Measurements from ENCODE around the gene FUT6. TPM values are rescaled to one million over a fixed set of nuclear protein-coding genes. Genes with fewer than 3 reads are reported as not detected.
"Not testable (repeated sequence)": the region's sequence is repeated elsewhere in the genome, so short reads cannot be mapped to it uniquely, and the experiment has no call there.

FUT6 gene, protein sequence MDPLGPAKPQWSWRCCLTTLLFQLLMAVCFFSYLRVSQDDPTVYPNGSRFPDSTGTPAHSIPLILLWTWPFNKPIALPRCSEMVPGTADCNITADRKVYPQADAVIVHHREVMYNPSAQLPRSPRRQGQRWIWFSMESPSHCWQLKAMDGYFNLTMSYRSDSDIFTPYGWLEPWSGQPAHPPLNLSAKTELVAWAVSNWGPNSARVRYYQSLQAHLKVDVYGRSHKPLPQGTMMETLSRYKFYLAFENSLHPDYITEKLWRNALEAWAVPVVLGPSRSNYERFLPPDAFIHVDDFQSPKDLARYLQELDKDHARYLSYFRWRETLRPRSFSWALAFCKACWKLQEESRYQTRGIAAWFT
- 1 to 10 TPM in 1 of 4 donors, under 1 TPM in 1, not detected in 2; 0.25 to 1.4 TPM for total RNA-seq

DNA sequence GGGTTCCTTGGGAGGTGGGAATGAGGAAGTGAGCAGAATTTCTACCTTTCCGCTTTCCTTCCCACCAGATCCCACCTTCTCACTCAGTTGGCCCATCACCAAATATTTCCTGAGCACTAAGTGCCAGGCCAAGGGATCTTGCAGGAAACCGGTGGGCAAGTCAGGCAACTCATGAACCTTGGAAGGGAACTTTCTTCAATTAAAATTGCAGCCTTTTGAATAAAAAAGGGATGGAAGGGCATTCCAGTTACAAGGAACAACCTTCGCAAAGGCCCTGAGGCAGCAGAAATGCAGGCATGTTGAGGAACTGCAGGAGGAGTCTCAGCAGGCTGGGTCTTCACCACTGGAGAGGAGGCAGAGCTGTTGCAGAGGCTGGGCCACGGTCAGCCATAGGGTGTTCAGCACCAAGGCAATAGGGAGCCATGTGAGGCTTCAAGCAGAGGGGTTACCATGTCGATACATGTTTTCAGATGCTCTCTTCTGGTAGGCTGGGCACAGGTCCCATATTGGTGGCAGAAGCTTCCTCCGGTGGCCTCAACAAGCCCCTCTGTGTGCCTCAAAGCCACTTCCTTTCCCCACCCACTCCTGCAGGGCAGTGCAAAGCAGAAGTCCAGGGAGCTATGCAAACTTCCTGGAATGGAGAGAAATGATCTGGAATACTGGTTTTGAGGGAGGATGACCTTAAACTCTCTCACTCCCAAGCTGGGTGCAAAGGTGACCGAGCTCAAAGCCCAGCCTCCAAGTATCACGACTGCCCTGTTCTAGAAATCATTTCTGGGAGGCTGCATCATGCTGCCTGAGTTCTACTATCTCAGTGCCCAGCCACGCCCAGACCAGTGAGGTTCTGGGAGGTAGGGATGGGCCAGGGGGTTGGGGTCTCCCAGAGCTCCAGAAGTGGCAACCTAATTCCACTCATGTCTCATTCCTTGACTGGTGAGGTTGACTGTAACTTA lies at the start of gene FUT6:
Gene FUT6 (minus strand): TSS at position 638 of the 953 bp plus-strand sequence. CDS start 7,135 bp downstream, outside the sequence.
- no peak for TF ChIP-seq POLR2AphosphoS5 (IDR thresholded peaks at IDR 0.05)
- TF ChIP-seq CTCF (IDR thresholded peaks at IDR 0.05): no peak
- no peak for TF ChIP-seq EP300 (IDR thresholded peaks at IDR 0.05)
- TF ChIP-seq POLR2A (IDR thresholded peaks at IDR 0.05): no peak
- H3K4me3 ChIP-seq: no peak within 1 kb of the TSS
- no peaks in the 10 kb centered on the region for H3K36me3 ChIP-seq
- no peaks in the 10 kb centered on the region for H3K4me1 ChIP-seq
- DNase-seq (ENCODE audit: low spot score in 2 of 2): no peak
- H3K27ac ChIP-seq: no peak within 1 kb of the TSS
- WGBS: 85% methylated on average over 8 of the region's 9 CpGs
- no peaks in the 10 kb centered on the region for H3K27me3 ChIP-seq
- H3K9me3 ChIP-seq: no peaks in the 10 kb centered on the region

GRCh38 chr19:5884065-5884811 lies 44.7 kb upstream of the FUT6 start:
- 58% methylated on average over 11 of the region's 11 CpGs for WGBS
- not testable (repeated sequence) for H3K4me1 ChIP-seq; H3K36me3 ChIP-seq; DNase-seq (ENCODE audit: low spot score in 2 of 2); H3K27ac ChIP-seq; H3K9me3 ChIP-seq; H3K4me3 ChIP-seq
- H3K27me3 ChIP-seq: peaks cover 17% of the 10 kb centered on the region

DNA sequence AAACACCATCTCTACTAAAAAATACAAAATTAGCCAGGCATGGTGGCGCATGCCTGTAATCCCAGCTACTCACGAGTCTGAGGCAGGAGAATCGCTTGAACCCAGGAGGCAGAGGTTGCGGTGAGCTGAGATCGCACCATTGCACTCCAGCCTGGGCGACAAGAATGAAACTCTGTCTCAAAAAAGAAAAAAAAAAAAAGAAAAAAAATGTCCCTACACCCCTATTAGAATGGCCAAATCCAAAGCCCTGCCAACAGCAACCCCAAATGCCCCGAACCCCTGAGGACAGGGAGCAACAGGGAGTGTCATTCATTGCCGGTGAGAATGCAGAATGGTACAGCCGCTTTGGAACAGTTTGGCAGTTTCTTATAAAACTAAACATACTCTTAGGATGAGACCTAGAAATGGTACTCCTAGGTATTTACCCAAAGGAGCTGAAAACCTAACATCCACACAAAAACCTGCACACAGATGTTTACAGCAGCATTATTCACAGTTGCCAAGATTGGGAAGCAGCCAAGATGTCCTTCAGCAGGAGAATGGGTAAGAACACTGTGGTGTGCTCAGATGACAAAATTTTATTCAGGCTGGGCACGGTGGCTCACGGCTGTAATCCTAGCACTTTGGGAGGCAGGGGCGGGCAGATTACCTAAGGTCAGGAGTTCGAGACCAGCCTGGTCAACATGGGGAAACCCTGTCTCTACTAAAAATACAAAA lies 43.8 kb upstream of the FUT6 start:
- not testable (repeated sequence) for H3K4me3 ChIP-seq; H3K36me3 ChIP-seq; DNase-seq (ENCODE audit: low spot score in 2 of 2); H3K27ac ChIP-seq; H3K4me1 ChIP-seq; H3K9me3 ChIP-seq
- peaks cover 23% of the 10 kb centered on the region for H3K27me3 ChIP-seq
- WGBS: 59% methylated on average over 13 of the region's 13 CpGs

DNA sequence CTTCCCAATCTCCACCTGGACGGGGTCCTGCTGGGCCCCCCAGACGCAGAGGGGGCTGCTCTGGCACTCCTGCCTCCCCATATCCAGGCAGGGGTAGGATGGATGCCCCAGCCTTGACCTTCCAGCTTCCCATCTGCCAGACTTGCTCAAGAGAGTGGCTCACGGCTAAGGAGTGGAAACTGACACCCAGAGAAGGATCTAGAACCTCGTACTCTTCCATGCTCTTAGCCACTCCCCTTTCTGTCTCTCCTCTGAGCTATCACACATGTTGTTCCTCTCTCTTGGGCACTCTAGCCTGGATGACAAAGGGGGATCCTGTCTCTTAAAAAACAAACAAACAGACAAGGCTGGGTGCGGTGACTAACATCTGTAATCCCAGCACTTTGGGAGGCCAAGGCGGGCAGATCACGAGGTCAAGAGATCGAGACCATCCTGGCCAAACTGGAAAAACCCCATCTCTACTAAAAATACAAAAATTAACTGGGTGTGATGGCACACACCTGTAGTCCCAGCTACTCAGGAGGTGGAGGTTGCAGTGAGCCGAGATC lies 43.0 kb upstream of the FUT6 start:
- H3K4me1 ChIP-seq: peaks cover 9% of the 10 kb centered on the region
- DNase-seq (ENCODE audit: low spot score in 2 of 2): no peak
- no peak overlapping the region for H3K27ac ChIP-seq
- H3K4me3 ChIP-seq: no peak overlapping the region
- no peaks in the 10 kb centered on the region for H3K9me3 ChIP-seq
- H3K27me3 ChIP-seq: peaks cover 23% of the 10 kb centered on the region
- WGBS: 69% methylated on average over 8 of the region's 9 CpGs
- H3K36me3 ChIP-seq: no peaks in the 10 kb centered on the region
- TF ChIP-seq EP300 (IDR thresholded peaks at IDR 0.05) (no peak), POLR2AphosphoS5 (IDR thresholded peaks at IDR 0.05) (no peak), CTCF (IDR thresholded peaks at IDR 0.05) (no peak), POLR2A (IDR thresholded peaks at IDR 0.05) (no peak)

DNA sequence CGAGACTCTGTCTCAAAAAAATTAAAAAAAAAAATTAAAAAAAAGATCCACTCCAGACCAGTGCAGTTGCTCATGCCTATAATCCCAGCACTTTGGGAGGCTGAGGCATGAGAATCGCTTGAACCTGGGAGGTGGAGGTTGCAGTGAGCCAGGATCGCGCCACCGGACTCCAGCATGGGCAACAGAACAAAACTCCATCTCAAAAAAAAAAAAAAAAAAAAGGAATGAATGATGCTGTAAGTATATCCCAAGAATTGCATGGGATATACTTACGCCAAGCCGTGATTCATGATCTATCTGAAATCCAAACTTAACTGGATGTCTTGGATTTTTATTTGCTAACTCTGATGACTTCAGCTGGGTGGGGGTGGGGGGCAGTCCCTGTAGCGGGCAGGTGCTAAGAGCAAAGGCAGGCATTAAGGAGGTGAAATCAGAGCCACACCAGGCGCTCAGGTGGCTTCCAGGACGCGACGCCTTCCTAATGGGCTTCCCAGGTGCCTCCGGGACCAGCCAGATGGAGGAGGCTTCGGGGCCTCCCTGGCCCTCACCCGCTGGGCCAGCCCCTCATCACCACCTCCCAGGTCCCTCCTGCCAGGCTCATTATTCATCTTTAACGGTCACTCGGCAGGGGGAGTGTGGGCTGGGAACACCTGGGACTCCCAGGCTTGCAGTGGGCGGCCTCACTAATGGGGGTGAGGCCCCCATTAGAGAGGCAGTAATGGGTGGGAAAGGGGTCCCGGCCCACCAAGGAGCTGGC lies 42.2 kb upstream of the FUT6 start:
- DNase-seq (ENCODE audit: low spot score in 2 of 2): no peak
- no peaks in the 10 kb centered on the region for H3K9me3 ChIP-seq
- H3K27ac ChIP-seq: no peak overlapping the region
- peaks cover 23% of the 10 kb centered on the region for H3K27me3 ChIP-seq
- WGBS: 63% methylated on average over 16 of the region's 19 CpGs
- H3K36me3 ChIP-seq: no peaks in the 10 kb centered on the region
- TF ChIP-seq POLR2AphosphoS5 (IDR thresholded peaks at IDR 0.05) (no peak), CTCF (IDR thresholded peaks at IDR 0.05) (no peak), EP300 (IDR thresholded peaks at IDR 0.05) (no peak), POLR2A (IDR thresholded peaks at IDR 0.05) (no peak)
- H3K4me3 ChIP-seq: no peak overlapping the region
- peaks cover 9% of the 10 kb centered on the region for H3K4me1 ChIP-seq
